Inflammatory macrophage treated with lipopolysaccharide for 1 hour (primary cell): ENCODE results near the gene PFKM.

Experiments
- DNase-seq, 2 donors: peaks; one replicate each; pipeline ENCODE4 v3.0.0-alpha.2; 2020 to 2022

Gene PFKM

GRCh38 chr12:48160046-48160445 is 40.9 kb downstream of the PFKM start:
- DNase-seq = no peak

GRCh38 chr12:48160807-48161206 is 41.6 kb downstream of the PFKM start:
- no peak for DNase-seq

- no peak for DNase-seq
These were observed 44.1 kb downstream of the PFKM start for GRCh38 chr12:48163150-48163747.

GRCh38 chr12:48164451-48164850 is 45.3 kb downstream of the PFKM start:
- no peak for DNase-seq

GRCh38 chr12:48165089-48165981 is 46.2 kb downstream of the PFKM start:
- DNase-seq = peak; percentile 33 to 55

- DNase-seq = no peak
These were observed 49.8 kb downstream of the PFKM start for GRCh38 chr12:48169011-48169410.

DNA sequence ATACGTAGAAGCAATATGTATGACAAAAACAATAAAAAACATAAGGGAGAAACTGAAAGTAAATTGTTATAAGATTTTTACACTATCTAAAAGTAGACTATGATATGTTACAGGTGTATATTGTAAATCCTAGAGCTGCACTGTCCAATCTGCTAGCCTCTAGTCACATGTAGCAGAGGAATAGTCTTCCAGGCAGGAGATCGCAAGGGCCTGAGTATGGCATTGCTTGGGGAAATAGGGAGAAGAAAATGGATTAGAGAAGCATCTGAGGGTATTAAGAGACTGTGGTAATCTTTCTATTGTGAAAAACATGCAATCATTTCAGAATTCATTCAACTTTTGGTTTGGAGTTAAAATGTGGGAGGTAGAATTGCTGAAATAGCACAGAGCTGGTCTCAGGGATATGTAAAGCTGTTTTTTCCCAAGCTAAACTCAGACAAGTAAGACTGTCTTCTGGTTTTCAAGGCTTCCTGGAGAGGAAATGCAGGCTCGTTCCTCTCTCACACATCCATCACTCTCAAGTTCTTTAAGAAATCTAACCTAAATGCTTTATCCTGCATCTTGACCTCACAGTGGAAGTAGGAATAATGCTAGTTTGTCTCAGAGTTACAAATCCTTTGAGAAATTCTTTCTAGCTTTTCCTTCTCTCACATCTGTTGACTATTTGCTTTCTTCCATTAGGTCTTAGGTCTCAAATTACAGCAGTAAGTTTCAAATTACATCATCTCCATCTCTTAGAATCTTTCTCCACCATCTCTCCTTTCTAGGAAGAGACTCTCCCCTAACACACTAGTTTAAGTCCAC is 56.7 kb downstream of the PFKM start:
- peak in 1 of 2 donors; percentile 13 for DNase-seq

- DNase-seq = no peak
These were observed 57.2 kb downstream of the PFKM start for GRCh38 chr12:48176417-48176751.

- DNase-seq = no peak
These were observed 58.8 kb downstream of the PFKM start for GRCh38 chr12:48177982-48178381.

DNA sequence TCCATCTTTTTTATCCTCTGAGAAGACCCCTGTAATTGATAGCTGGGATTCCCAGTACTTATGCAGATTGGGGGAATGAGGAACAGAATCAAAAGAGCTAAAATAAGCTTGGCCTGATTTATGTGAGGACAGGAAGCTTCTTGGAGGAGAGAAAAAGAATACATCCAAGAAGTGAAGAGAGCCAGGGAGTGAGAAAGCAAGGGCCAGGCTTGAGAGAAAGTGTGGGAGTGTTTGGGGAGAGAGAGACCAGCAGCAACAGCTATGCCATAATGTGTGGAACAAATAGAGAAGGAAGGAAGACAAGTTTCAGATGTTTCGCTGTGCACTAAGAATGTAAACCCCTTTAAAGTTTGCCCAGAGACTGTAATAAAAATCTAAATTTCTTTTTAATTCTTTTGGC is 60.3 kb downstream of the PFKM start:
- DNase-seq = no peak

GRCh38 chr12:48180424-48180823 is 61.3 kb downstream of the PFKM start:
- DNase-seq = no peak

DNA sequence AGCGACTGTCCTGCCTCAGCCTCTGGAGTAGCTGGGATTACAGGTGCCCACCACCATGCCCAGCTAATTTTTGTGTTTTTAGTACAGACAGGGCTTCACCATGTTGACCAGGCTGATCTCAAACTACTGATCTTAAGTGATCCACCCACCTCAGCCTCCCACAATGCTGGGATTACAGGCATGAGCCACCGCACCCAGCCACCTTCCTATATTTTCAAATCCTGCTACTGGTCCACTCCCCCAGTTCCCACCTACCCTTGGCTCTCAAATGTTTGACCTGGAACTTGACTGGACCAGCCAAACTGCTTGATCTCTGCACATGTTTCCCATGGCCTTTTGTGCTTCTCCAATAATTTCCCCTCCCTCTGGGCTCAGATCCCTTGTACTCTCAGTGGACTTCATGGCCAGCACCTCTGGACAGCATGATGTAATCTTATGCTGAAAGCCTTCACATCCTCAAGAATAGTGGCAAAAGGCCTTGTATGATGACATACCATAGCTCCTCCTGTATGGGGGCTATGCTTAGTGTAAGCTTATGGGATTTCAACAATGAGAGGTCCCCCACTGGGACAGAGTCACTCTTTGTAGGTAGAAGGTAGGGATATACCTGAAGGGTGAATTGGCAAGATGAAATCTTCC is 61.8 kb downstream of the PFKM start:
- no peak for DNase-seq

DNA sequence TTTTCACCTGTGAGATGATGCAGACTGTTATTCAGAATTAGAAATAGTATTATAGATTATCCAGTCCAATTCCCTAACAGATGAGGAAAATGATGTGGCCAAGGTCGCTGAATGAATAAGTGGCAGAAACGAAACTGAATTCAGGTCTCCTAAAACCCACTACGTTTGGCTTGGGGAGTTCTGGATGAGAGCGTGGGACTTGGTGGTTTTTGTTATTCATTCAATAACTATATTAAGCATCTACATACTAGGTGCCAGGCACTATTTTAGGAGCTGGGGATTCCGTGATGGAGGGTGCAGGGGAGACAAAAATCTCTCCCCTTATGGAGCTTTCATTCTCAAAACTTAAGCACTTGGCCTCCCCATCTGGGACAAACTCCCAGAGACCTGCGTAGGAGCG is 63.5 kb downstream of the PFKM start:
- no peak for DNase-seq

DNA sequence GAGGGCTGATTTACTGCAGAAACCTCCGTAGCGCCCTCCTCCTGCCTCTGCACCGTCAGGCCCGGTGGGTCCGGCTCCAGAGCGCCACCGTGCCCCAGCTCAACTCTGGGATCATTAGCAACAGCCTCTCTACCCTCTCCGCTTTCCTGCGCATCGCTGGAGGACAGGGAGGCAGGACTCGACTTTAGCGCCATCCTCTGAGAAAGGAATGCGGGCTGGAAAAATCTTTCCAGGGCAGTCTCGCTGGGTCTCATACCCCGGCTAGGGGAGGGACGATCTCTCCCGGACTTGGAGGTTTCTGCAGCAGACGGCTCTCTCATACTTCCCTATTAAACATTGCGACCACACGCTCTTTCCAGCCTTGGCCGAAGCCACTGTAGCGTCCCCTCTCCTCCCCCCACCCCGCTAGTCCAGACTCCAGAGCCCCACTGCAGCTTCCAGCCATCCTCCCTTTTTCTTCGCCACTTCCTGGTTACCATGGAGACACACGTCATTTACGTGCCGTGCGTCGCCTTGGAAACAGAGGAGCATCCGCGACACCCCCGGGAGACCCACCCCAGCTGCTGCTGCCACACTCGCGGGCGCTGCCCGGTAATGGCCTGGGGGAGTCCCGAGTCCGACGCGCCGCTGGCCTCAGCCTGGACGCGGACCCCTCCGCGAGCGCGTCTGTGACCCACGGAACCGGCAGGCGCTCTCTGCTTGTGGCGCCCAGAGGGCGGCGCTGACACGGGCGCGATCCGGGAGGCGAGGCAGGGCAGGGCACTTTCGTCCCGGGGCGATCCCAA is 64.1 kb downstream of the PFKM start, which contains the start of gene CCDC184:
TSS of gene CCDC184 (plus strand) at position 554 of the 785 bp plus-strand sequence. CDS start 479 bp downstream, outside the sequence.
- peak; percentile 32 to 41 for DNase-seq

- DNase-seq = no peak
These were observed 64.8 kb downstream of the PFKM start for GRCh38 chr12:48183876-48184548.

GRCh38 chr12:48184549-48184922 is 65.4 kb downstream of the PFKM start:
- no peak for DNase-seq

GRCh38 chr12:48185181-48185919 is 66.2 kb downstream of the PFKM start:
- no peak for DNase-seq

GRCh38 chr12:48187916-48188695 is 68.9 kb downstream of the PFKM start:
- no peak for DNase-seq

- DNase-seq = peak; percentile 39 to 94
These were observed 70.4 kb downstream of the PFKM start for GRCh38 chr12:48189331-48190125.
